CD4-positive, CD25-positive, alpha-beta regulatory T cell (primary cell): ENCODE data around the gene FILIP1. TPM values are rescaled to one million over a fixed set of nuclear protein-coding genes. Genes with fewer than 3 reads are reported as not detected.

Experiments used
- ATAC-seq, 2 donors: fragments of 150-1000 bp; cut with Tn5 transposase; one replicate each; pipeline ENCODE4 v1.10.0; 2021; ENCODE audit warnings: low read depth in 2 of 2, moderate number of reproducible peaks in 2 of 2, moderate library complexity in 1 of 2
- DNase-seq, 3 donors: peaks; one replicate each; pipeline versions ENCODE4 v3.0.0 to v3.0.0-alpha.2; 2012 to 2022; ENCODE audit warnings: mixed read lengths in 1 of 3
- H3K27ac ChIP-seq: one replicate; pipeline ENCODE4 v1.7.0; 2013; ENCODE audit warnings: mild to moderate bottlenecking, low read length; ENCODE audit not compliant: insufficient read depth, poor library complexity, severe bottlenecking
- H3K27me3 ChIP-seq: one replicate; pipeline ENCODE4 v1.7.0; 2013; ENCODE audit warnings: low read length; ENCODE audit not compliant: control insufficient read depth, insufficient read depth
- H3K36me3 ChIP-seq: one replicate; pipeline ENCODE4 v1.7.0; 2013; ENCODE audit warnings: mild to moderate bottlenecking, low read length, moderate library complexity; ENCODE audit not compliant: control insufficient read depth, insufficient read depth
- H3K4me1 ChIP-seq: 2 replicates; pipeline ENCODE4 v1.7.0; 2013; ENCODE audit warnings: mild to moderate bottlenecking, low read length; ENCODE audit not compliant: insufficient read depth, control insufficient read depth, poor library complexity, severe bottlenecking
- H3K4me3 ChIP-seq: one replicate; pipeline ENCODE4 v1.7.0; 2013; ENCODE audit warnings: low read depth, mild to moderate bottlenecking, low read length, moderate library complexity
- H3K9me3 ChIP-seq, 2 experiments: 1 replicate in 1 of 2; 2 replicates in 1 of 2; pipeline ENCODE4 v1.7.0; 2013; ENCODE audit warnings: low read length in 2 of 2, mild to moderate bottlenecking in 1 of 2, moderate library complexity in 1 of 2; ENCODE audit not compliant: control insufficient read depth in 2 of 2
- H3K27ac Mint-ChIP-seq, 3 donors: one replicate each; pipeline ENCODE4 v1.8.0; 2020 to 2022; ENCODE audit warnings: mild to moderate bottlenecking in 3 of 3, mixed read lengths in 3 of 3, moderate library complexity in 2 of 3
- H3K27me3 Mint-ChIP-seq: one replicate; pipeline ENCODE4 v1.8.0; 2022; ENCODE audit warnings: mild to moderate bottlenecking, mixed read lengths
- H3K36me3 Mint-ChIP-seq: one replicate; pipeline ENCODE4 v1.8.0; 2020; ENCODE audit warnings: mixed read lengths
- H3K4me1 Mint-ChIP-seq, 4 donors: one replicate each; pipeline ENCODE4 v1.8.0; 2020 to 2022; ENCODE audit warnings: mixed read lengths in 4 of 4, mild to moderate bottlenecking in 1 of 4
- H3K4me3 Mint-ChIP-seq, 4 donors: one replicate each; pipeline ENCODE4 v1.8.0; 2020 to 2022; ENCODE audit warnings: mild to moderate bottlenecking in 4 of 4, mixed read lengths in 4 of 4, moderate library complexity in 3 of 4
- H3K9me3 Mint-ChIP-seq, 7 donors: one replicate each; pipeline ENCODE4 v1.8.0; 2020 to 2022; ENCODE audit warnings: mixed read lengths in 7 of 7, mild to moderate bottlenecking in 3 of 7, moderate library complexity in 2 of 7
- polyA plus RNA-seq, 4 donors: library from polyadenylated mRNA; unstranded; fragments of 300-500 nt; fragmentation: Illumina TruSeq; gene quantifications; one replicate each; pipeline ENCODE4 v1.2.3, GENCODE V29; 2021
- total RNA-seq: library from RNA; stranded (reverse); gene quantifications from one replicate; pipeline ENCODE4 v1.2.3, GENCODE V29; 2022

Gene FILIP1
- total and polyA plus RNA-seq, 5 donors from 2014 or later: 0.02 TPM; not detected in 4

- H3K27ac ChIP-seq: no peak overlapping the region
- Mint-ChIP-seq H3K27me3 (no peaks in the 10 kb centered on the region), H3K4me3 (no peak overlapping the region), H3K9me3 (no peaks in the 10 kb centered on the region), H3K27ac (peak overlapping the region in 1 of 3 donors; percentile 4), H3K4me1 (peaks cover 15 to 30% (median 18%) of the 10 kb centered on the region in 4 donors), H3K36me3 (peaks cover 15% of the 10 kb centered on the region)
- no peaks in the 10 kb centered on the region for H3K27me3 ChIP-seq
- no peaks in the 10 kb centered on the region for H3K9me3 ChIP-seq
- DNase-seq (no peak), ATAC-seq (no peak)
- H3K4me3 ChIP-seq: no peak overlapping the region
- peaks cover 49% of the 10 kb centered on the region for H3K36me3 ChIP-seq
- H3K4me1 ChIP-seq: no peaks in the 10 kb centered on the region
Measured at GRCh38 chr6:75263401-75263750, 230.2 kb downstream of the FILIP1 start.

- no peaks in the 10 kb centered on the region for H3K27me3 Mint-ChIP-seq
- H3K9me3 ChIP-seq: no peaks in the 10 kb centered on the region
- peaks cover 11 to 26% (median 15%) of the 10 kb centered on the region in 4 donors for H3K4me1 Mint-ChIP-seq
- no peak overlapping the region for H3K4me3 Mint-ChIP-seq
- no peak overlapping the region for H3K27ac ChIP-seq
- H3K27me3 ChIP-seq: no peaks in the 10 kb centered on the region
- no peak overlapping the region for H3K4me3 ChIP-seq
- H3K27ac Mint-ChIP-seq: peak overlapping the region in 2 of 3 donors; percentile 4 to 30
- DNase-seq (no peak), ATAC-seq (no peak)
- H3K4me1 ChIP-seq: no peaks in the 10 kb centered on the region
- H3K36me3 ChIP-seq: peaks cover 52% of the 10 kb centered on the region
- no peaks in the 10 kb centered on the region for H3K9me3 Mint-ChIP-seq
- peaks cover 16% of the 10 kb centered on the region for H3K36me3 Mint-ChIP-seq
Measured at GRCh38 chr6:75262716-75263400, 230.7 kb downstream of the FILIP1 start.

- Histone ChIP-seq H3K27ac (no peak overlapping the region), H3K36me3 (peaks cover 61% of the 10 kb centered on the region), H3K9me3 (no peaks in the 10 kb centered on the region), H3K27me3 (no peaks in the 10 kb centered on the region), H3K4me1 (no peaks in the 10 kb centered on the region), H3K4me3 (no peak overlapping the region)
- DNase-seq (no peak), ATAC-seq (no peak)
- Mint-ChIP-seq H3K4me1 (peaks cover under 1 to 24% (median 10%) of the 10 kb centered on the region in 4 donors), H3K4me3 (no peak overlapping the region), H3K9me3 (no peaks in the 10 kb centered on the region), H3K36me3 (peaks cover 22% of the 10 kb centered on the region), H3K27me3 (no peaks in the 10 kb centered on the region), H3K27ac (no peak overlapping the region)
Measured at GRCh38 chr6:75261299-75261698, 232.3 kb downstream of the FILIP1 start.

GRCh38 chr6:75257343-75258087 lies 236.1 kb downstream of the FILIP1 start:
- H3K4me1 Mint-ChIP-seq: peaks cover 0 to 16% (median 5%) of the 10 kb centered on the region in 4 donors
- no peak overlapping the region for H3K4me3 Mint-ChIP-seq
- Histone ChIP-seq H3K4me1 (no peaks in the 10 kb centered on the region), H3K27ac (no peak overlapping the region), H3K9me3 (no peaks in the 10 kb centered on the region), H3K4me3 (no peak overlapping the region), H3K27me3 (no peaks in the 10 kb centered on the region), H3K36me3 (peaks cover 59% of the 10 kb centered on the region)
- ATAC-seq (no peak), DNase-seq (no peak)
- no peak overlapping the region for H3K27ac Mint-ChIP-seq
- peaks cover 41% of the 10 kb centered on the region for H3K36me3 Mint-ChIP-seq
- no peaks in the 10 kb centered on the region for H3K27me3 Mint-ChIP-seq
- no peaks in the 10 kb centered on the region for H3K9me3 Mint-ChIP-seq

GRCh38 chr6:75250552-75250951 lies 243.0 kb downstream of the FILIP1 start:
- Mint-ChIP-seq H3K27me3 (peaks cover 9% of the 10 kb centered on the region), H3K36me3 (peaks cover 15% of the 10 kb centered on the region), H3K27ac (no peak overlapping the region), H3K4me1 (peaks cover 0 to 13% (median 0%) of the 10 kb centered on the region in 4 donors), H3K4me3 (no peak overlapping the region), H3K9me3 (peaks cover 0 to 2% (median 0%) of the 10 kb centered on the region in 7 donors)
- Histone ChIP-seq H3K4me1 (no peaks in the 10 kb centered on the region), H3K27ac (no peak overlapping the region), H3K36me3 (peaks cover 13% of the 10 kb centered on the region), H3K9me3 (no peaks in the 10 kb centered on the region), H3K4me3 (no peak overlapping the region), H3K27me3 (no peaks in the 10 kb centered on the region)
- no peak for DNase-seq
- ATAC-seq: no peak

GRCh38 chr6:75249837-75250236 lies 243.8 kb downstream of the FILIP1 start:
- ATAC-seq (no peak), DNase-seq (no peak)
- Histone ChIP-seq H3K4me3 (no peak overlapping the region), H3K27me3 (peaks cover 4% of the 10 kb centered on the region), H3K27ac (no peak overlapping the region), H3K36me3 (peaks cover 7% of the 10 kb centered on the region), H3K4me1 (no peaks in the 10 kb centered on the region), H3K9me3 (no peaks in the 10 kb centered on the region)
- Mint-ChIP-seq H3K9me3 (peaks cover 0 to 2% (median 0%) of the 10 kb centered on the region in 7 donors), H3K27ac (no peak overlapping the region), H3K4me3 (no peak overlapping the region), H3K36me3 (peaks cover 13% of the 10 kb centered on the region), H3K4me1 (peaks cover 0 to 14% (median under 1%) of the 10 kb centered on the region in 4 donors), H3K27me3 (peaks cover 11% of the 10 kb centered on the region)

GRCh38 chr6:75246386-75246785 lies 247.2 kb downstream of the FILIP1 start:
- H3K4me1 ChIP-seq: peaks cover 7% of the 10 kb centered on the region
- H3K9me3 Mint-ChIP-seq: peaks cover 0 to 2% (median 0%) of the 10 kb centered on the region in 7 donors
- DNase-seq (no peak), ATAC-seq (no peak)
- no peaks in the 10 kb centered on the region for H3K36me3 ChIP-seq
- H3K27me3 Mint-ChIP-seq: peaks cover 19% of the 10 kb centered on the region
- peaks cover 5% of the 10 kb centered on the region for H3K27me3 ChIP-seq
- no peak overlapping the region for H3K4me3 ChIP-seq
- peaks cover 8 to 23% (median 22%) of the 10 kb centered on the region in 4 donors for H3K4me1 Mint-ChIP-seq
- peak overlapping the region in 2 of 4 donors; percentile 73 to 81 for H3K4me3 Mint-ChIP-seq
- H3K36me3 Mint-ChIP-seq: peaks cover 3% of the 10 kb centered on the region
- H3K9me3 ChIP-seq: no peaks in the 10 kb centered on the region
- no peak overlapping the region for H3K27ac Mint-ChIP-seq
- no peak overlapping the region for H3K27ac ChIP-seq
